ENCODE data around the gene OR5H6. TPM values are rescaled to one million over a fixed set of nuclear protein-coding genes. Genes with fewer than 3 reads are reported as not detected.
"Not testable (repeated sequence)": the region's sequence is repeated elsewhere in the genome, so short reads cannot be mapped to it uniquely, and the experiment has no call there.

Gene OR5H6
- total RNA-seq, 2 experiments from 2014 or later: not detected

DNA sequence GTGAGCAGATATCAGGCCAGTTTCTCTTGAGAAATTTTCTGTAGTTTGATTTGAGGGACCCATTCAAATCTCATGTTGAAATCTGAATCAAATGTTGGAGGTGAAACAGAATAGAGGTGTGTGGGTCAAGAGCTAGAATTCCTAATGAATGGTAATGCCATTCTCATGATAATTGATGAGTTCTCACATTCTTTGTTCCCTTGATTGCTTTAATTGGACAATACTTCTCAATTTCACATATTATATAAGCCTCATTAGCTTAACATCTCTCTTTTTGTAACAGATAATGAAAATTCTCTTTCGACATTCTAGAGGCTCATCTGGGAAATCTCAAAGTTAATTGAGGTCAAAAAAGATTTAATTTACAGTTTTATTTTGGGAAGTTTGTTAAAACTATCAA lies 21.9 kb upstream of the OR5H6 start:
- Histone ChIP-seq H2AFZ (ENCODE audit: low read length) (no peak overlapping the region), H3K9me2 (ENCODE audit: insufficient read depth, low read length) (no peaks in the 10 kb centered on the region), H3K4me1 (ENCODE audit: insufficient read depth, low read length, poor library complexity, severe bottlenecking) (no peaks in the 10 kb centered on the region), H3K36me3 (ENCODE audit: insufficient read depth, low read length) (no peaks in the 10 kb centered on the region), H3K27ac (ENCODE audit: low read depth, low read length, poor library complexity, severe bottlenecking) (no peak overlapping the region), H3K9me3 (ENCODE audit: low read length) (no peaks in the 10 kb centered on the region), H3K4me3 (ENCODE audit: low read depth, low read length, poor library complexity, severe bottlenecking) (no peak overlapping the region), H4K20me1 (ENCODE audit: insufficient read depth, low read length) (no peaks in the 10 kb centered on the region), H3K4me2 (ENCODE audit: low read length) (no peak overlapping the region), H3K79me2 (ENCODE audit: insufficient read depth, low read depth, low read length) (no peaks in the 10 kb centered on the region)
- intact Hi-C loops (cut with micrococcal nuclease; ENCODE audit: unreplicated experiment): no loop called here
- POLR2A ChIA-PET: no interaction called here
- TF ChIP-seq EZH2phosphoT487 (IDR thresholded peaks at IDR 0.05; ENCODE audit: borderline replicate concordance, low read depth, low read length): no peak
- TF ChIP-seq, protein P1, sequence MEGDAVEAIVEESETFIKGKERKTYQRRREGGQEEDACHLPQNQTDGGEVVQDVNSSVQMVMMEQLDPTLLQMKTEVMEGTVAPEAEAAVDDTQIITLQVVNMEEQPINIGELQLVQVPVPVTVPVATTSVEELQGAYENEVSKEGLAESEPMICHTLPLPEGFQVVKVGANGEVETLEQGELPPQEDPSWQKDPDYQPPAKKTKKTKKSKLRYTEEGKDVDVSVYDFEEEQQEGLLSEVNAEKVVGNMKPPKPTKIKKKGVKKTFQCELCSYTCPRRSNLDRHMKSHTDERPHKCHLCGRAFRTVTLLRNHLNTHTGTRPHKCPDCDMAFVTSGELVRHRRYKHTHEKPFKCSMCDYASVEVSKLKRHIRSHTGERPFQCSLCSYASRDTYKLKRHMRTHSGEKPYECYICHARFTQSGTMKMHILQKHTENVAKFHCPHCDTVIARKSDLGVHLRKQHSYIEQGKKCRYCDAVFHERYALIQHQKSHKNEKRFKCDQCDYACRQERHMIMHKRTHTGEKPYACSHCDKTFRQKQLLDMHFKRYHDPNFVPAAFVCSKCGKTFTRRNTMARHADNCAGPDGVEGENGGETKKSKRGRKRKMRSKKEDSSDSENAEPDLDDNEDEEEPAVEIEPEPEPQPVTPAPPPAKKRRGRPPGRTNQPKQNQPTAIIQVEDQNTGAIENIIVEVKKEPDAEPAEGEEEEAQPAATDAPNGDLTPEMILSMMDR (conservative IDR thresholded peaks at IDR 0.05; ENCODE audit: low read length): no peak
- CTCF ChIA-PET (ENCODE audit: unreplicated experiment): no interaction called here
- DNase-seq (ENCODE audit: low spot score): no peak
- no TSS peak for BruUV-seq (replicated peaks)

GRCh38 chr3:98243843-98244242 lies 20.2 kb upstream of the OR5H6 start:
- DNase-seq (ENCODE audit: low spot score): no peak
- Histone ChIP-seq H3K9me2 (ENCODE audit: insufficient read depth, low read length) (no peaks in the 10 kb centered on the region), H4K20me1 (ENCODE audit: insufficient read depth, low read length) (no peaks in the 10 kb centered on the region), H3K4me3 (ENCODE audit: low read depth, low read length, poor library complexity, severe bottlenecking) (no peak overlapping the region), H3K79me2 (ENCODE audit: insufficient read depth, low read depth, low read length) (no peaks in the 10 kb centered on the region), H3K27ac (ENCODE audit: low read depth, low read length, poor library complexity, severe bottlenecking) (no peak overlapping the region), H2AFZ (ENCODE audit: low read length) (no peak overlapping the region), H3K9me3 (ENCODE audit: low read length) (no peaks in the 10 kb centered on the region), H3K4me1 (ENCODE audit: insufficient read depth, low read length, poor library complexity, severe bottlenecking) (no peaks in the 10 kb centered on the region), H3K36me3 (ENCODE audit: insufficient read depth, low read length) (no peaks in the 10 kb centered on the region), H3K4me2 (ENCODE audit: low read length) (no peak overlapping the region)
- TF ChIP-seq, protein P1 (conservative IDR thresholded peaks at IDR 0.05; ENCODE audit: low read length): no peak
- TF ChIP-seq EZH2phosphoT487 (IDR thresholded peaks at IDR 0.05; ENCODE audit: borderline replicate concordance, low read depth, low read length): no peak
- CTCF ChIA-PET (ENCODE audit: unreplicated experiment): no interaction called here
- BruUV-seq (replicated peaks): no TSS peak
- intact Hi-C loops (cut with micrococcal nuclease; ENCODE audit: unreplicated experiment): no loop called here
- POLR2A ChIA-PET: no interaction called here

- Histone ChIP-seq H4K20me1 (ENCODE audit: insufficient read depth, low read length) (no peaks in the 10 kb centered on the region), H3K9me3 (ENCODE audit: low read length) (no peaks in the 10 kb centered on the region), H3K4me1 (ENCODE audit: insufficient read depth, low read length, poor library complexity, severe bottlenecking) (no peaks in the 10 kb centered on the region), H2AFZ (ENCODE audit: low read length) (no peak overlapping the region), H3K79me2 (ENCODE audit: insufficient read depth, low read depth, low read length) (no peaks in the 10 kb centered on the region), H3K27ac (ENCODE audit: low read depth, low read length, poor library complexity, severe bottlenecking) (no peak overlapping the region), H3K36me3 (ENCODE audit: insufficient read depth, low read length) (no peaks in the 10 kb centered on the region), H3K9me2 (ENCODE audit: insufficient read depth, low read length) (no peaks in the 10 kb centered on the region), H3K4me2 (ENCODE audit: low read length) (no peak overlapping the region), H3K4me3 (ENCODE audit: low read depth, low read length, poor library complexity, severe bottlenecking) (no peak overlapping the region)
- BruUV-seq (replicated peaks): no TSS peak
- POLR2A ChIA-PET: no interaction called here
- TF ChIP-seq, protein P1 (conservative IDR thresholded peaks at IDR 0.05; ENCODE audit: low read length): no peak
- no peak for TF ChIP-seq EZH2phosphoT487 (IDR thresholded peaks at IDR 0.05; ENCODE audit: borderline replicate concordance, low read depth, low read length)
- no peak for DNase-seq (ENCODE audit: low spot score)
- CTCF ChIA-PET (ENCODE audit: unreplicated experiment): no interaction called here
- intact Hi-C loops (cut with micrococcal nuclease; ENCODE audit: unreplicated experiment): no loop called here
These were observed 17.9 kb upstream of the OR5H6 start for GRCh38 chr3:98246142-98246541.

- BruUV-seq (replicated peaks); POLR2A ChIA-PET; CTCF ChIA-PET (ENCODE audit: unreplicated experiment); H3K4me2 ChIP-seq (ENCODE audit: low read length); H3K4me1 ChIP-seq (ENCODE audit: insufficient read depth, low read length, poor library complexity, severe bottlenecking); H3K4me3 ChIP-seq (ENCODE audit: low read depth, low read length, poor library complexity, severe bottlenecking); DNase-seq (ENCODE audit: low spot score); H3K9me2 ChIP-seq (ENCODE audit: insufficient read depth, low read length); H2AFZ ChIP-seq (ENCODE audit: low read length); H3K79me2 ChIP-seq (ENCODE audit: insufficient read depth, low read depth, low read length); H4K20me1 ChIP-seq (ENCODE audit: insufficient read depth, low read length); H3K9me3 ChIP-seq (ENCODE audit: low read length); H3K36me3 ChIP-seq (ENCODE audit: insufficient read depth, low read length); H3K27ac ChIP-seq (ENCODE audit: low read depth, low read length, poor library complexity, severe bottlenecking); intact Hi-C loops (cut with micrococcal nuclease; ENCODE audit: unreplicated experiment): not testable (repeated sequence)
These were observed 8.0 kb upstream of the OR5H6 start for GRCh38 chr3:98256026-98256425.
